Aorta (tissue), 5 donors: ENCODE results near the gene TSHZ2. TPM values are rescaled to one million over a fixed set of nuclear protein-coding genes. Genes with fewer than 3 reads are reported as not detected.

Experiments used
- ATAC-seq: fragments of 200-7000 bp; cut with Tn5 transposase; one replicate; pipeline ENCODE4 v1.9.1; 2022; ENCODE audit warnings: moderate library complexity; ENCODE audit not compliant: low FRiP score
- DNase-seq, 2 donors: peaks; one replicate each; pipeline ENCODE4 v3.0.0-alpha.2; 2020
- H3K27ac ChIP-seq, 2 donors: one replicate each; pipeline ENCODE4 v1.5.1; 2013; ENCODE audit warnings: low read length in 2 of 2, mild to moderate bottlenecking in 2 of 2, moderate library complexity in 2 of 2, control low read depth in 1 of 2, inconsistent platforms in 1 of 2, low read depth in 1 of 2
- H3K27me3 ChIP-seq, 2 donors: one replicate each; pipeline ENCODE4 v1.6.1; 2013; ENCODE audit warnings: control low read depth in 1 of 2, low read length in 1 of 2, mild to moderate bottlenecking in 1 of 2, moderate library complexity in 1 of 2; ENCODE audit not compliant: insufficient read depth in 2 of 2, control insufficient read depth in 1 of 2
- H3K36me3 ChIP-seq, 2 donors: one replicate each; pipeline ENCODE4 v1.6.1; 2013; ENCODE audit warnings: control low read depth in 1 of 2, low read length in 1 of 2, mild to moderate bottlenecking in 1 of 2; ENCODE audit not compliant: insufficient read depth in 2 of 2, control insufficient read depth in 1 of 2
- H3K4me1 ChIP-seq, 2 donors: one replicate each; pipeline ENCODE4 v1.6.1; 2013; ENCODE audit warnings: low read length in 2 of 2, control low read depth in 1 of 2, mild to moderate bottlenecking in 1 of 2, moderate library complexity in 1 of 2; ENCODE audit not compliant: insufficient read depth in 2 of 2, control insufficient read depth in 1 of 2
- H3K4me3 ChIP-seq, 2 donors: one replicate each; pipeline ENCODE4 v1.5.1; 2013; ENCODE audit warnings: low read length in 2 of 2, control low read depth in 1 of 2, mild to moderate bottlenecking in 1 of 2
- H3K9me3 ChIP-seq: one replicate; pipeline ENCODE4 v1.6.1; 2013; ENCODE audit warnings: mild to moderate bottlenecking, low read length; ENCODE audit not compliant: control insufficient read depth
- WGBS, 2 donors: extraction: QIAGEN DNeasy Blood & Tissue Kit; methylation state at CpG; one replicate each; pipeline ENCODE4 v1.1.7; 2013; 5-methylcytosine and 5-hydroxymethylcytosine counted together
- intact Hi-C, 2 donors: fragments of 100-400 bp; cut with DNase I; formaldehyde crosslinking; loops; one replicate each; pipeline versions ENCODE4 v1.14.2 to v1.15.0; 2022
- polyA plus RNA-seq, 2 donors: library from polyadenylated mRNA; stranded (reverse); fragments of 200-250 nt; gene quantifications; one replicate each; pipeline ENCODE4 v1.2.3, GENCODE V29; 2013
- total RNA-seq, 2 donors: library from RNA; stranded (reverse); fragmentation: NEBNext Ultra II Directional; extraction: Animal tissue kit (Norgen Biotek cat#: 25700); gene quantifications; one replicate each; pipeline ENCODE4 v1.2.1, GENCODE V29; 2021
- donor health status: healthy with polysubstance abuse.
- donor health status: Bipolar disorder and iron deficiency.
- donor health status: DM: no; HTN: no; CAD: no.
- donor health status: DM: no; HTN: no; CAD: no.
- donor health status: DM: yes; HTN: yes; CAD: no.

The TSHZ2 gene
- total and polyA plus RNA-seq, 4 donors = 0.08 to 95.4 (median 13.3) TPM

DNA sequence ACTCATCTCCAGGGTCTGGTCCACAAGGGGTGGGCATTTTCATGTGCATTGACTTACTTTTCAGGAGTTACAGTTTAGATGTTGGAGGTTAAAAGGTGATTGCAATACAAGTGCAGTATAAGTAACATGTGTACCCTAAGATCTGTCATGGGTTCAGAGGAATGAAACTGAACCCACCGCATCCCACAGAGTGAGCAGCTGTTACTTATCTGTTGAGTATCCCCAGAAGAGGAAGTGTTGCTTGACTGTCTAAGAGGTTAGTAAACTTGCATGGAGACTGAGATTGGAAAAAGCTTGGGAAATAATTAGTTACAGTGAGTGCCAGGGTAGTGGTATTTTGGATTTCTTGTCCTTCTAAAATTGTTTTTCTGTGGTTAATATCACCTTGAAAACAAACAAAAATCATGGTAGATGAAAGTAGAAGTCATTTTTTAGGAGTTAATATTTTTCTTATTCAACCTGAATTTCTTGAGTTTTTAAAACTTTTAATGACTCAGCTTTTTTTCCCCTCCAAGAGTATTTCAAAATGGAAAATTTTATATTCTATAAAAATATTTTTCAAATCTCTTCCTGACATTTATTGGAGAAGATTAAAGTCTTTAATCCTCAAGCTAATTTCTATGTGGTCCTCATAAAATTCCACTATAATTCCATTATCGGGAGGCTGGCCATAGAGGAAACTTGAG lies 315.3 kb downstream of the TSHZ2 start:
- Histone ChIP-seq H3K27me3 (no peaks in the 10 kb centered on the region), H3K27ac (no peak overlapping the region), H3K4me1 (peaks cover 0 to 2% of the 10 kb centered on the region in 2 donors), H3K4me3 (no peak overlapping the region), H3K9me3 (peaks cover 2% of the 10 kb centered on the region), H3K36me3 (no peaks in the 10 kb centered on the region)
- DNase-seq (no peak), ATAC-seq (no peak)
- WGBS, 2 donors = 82 to 86% methylated on average over 2 of the region's 2 CpGs
- intact Hi-C loops = no loop called here

DNA sequence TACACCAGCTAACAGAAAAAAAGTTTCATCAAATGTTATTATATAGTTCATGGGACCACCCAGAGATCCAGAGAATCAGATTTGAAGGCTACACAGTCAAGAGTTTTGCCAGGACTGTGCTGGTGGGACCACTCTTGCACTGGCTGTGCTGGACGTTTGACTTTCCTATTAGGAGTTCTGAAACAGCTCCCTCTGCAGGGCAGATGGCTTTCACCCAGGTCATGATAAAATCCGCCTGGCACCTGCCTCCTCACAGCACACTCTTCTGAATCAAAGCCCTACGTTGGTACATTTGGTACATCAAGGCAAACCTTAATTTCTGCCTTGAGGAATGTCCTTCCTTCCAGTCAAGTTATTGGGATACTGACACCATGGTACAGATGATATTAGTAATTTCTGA lies 319.4 kb downstream of the TSHZ2 start:
- Histone ChIP-seq H3K4me3 (no peak overlapping the region), H3K36me3 (no peaks in the 10 kb centered on the region), H3K27ac (no peak overlapping the region), H3K4me1 (peaks cover 0 to 2% of the 10 kb centered on the region in 2 donors), H3K27me3 (no peaks in the 10 kb centered on the region), H3K9me3 (peaks cover 2% of the 10 kb centered on the region)
- DNase-seq (no peak), ATAC-seq (no peak)
- WGBS, 2 donors = 67 to 79% methylated on average over 3 of the region's 3 CpGs
- intact Hi-C loops = no loop called here

DNA sequence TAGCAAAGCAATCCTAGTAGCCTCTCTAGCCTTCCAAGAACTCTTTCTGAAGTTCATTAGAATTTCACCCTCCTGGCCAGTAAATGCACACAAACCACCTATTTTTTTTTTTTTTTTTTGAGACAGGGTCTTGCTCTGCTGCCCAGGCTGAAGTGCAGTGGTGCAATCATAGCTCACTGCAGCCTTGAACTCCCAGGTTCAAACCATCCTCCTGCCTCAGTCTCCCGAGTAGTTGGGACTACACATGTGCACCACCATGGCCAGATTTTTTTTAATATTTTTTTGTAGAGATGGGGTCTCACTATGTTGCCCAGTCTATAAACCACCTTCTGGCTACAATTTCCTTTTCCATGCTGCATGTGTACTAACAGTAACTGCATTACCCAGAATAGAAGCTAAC lies 320.2 kb downstream of the TSHZ2 start:
- Histone ChIP-seq H3K9me3 (peaks cover 2% of the 10 kb centered on the region), H3K36me3 (no peaks in the 10 kb centered on the region), H3K4me3 (no peak overlapping the region), H3K27ac (no peak overlapping the region), H3K27me3 (no peaks in the 10 kb centered on the region), H3K4me1 (peaks cover 0 to 2% of the 10 kb centered on the region in 2 donors)
- ATAC-seq (no peak), DNase-seq (no peak)
- intact Hi-C loops = no loop called here
- 91 to 100% methylated on average over 1 of the region's 1 CpG for WGBS, 2 donors

DNA sequence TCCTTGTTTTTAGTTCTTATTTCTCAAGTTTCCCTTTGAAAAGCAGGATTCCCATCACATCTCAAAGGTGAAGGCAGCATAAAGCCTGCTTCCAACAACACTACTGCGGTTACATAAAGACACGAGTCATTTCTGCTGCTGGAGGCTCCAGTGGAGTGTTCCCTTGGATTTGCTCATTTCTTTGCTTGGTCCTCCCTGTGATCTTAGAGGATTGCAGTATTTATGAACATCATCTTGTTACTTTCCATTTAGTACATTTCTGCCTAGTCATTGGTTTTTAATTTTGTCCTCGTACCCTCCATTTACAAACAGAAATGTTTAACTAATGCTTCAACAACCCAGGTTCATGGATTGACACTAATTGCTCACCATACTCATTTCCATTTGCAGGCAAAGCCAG lies 322.6 kb downstream of the TSHZ2 start:
- no peaks in the 10 kb centered on the region for H3K36me3 ChIP-seq
- no peak for ATAC-seq
- DNase-seq = no peak
- H3K27me3 ChIP-seq = no peaks in the 10 kb centered on the region
- no peak overlapping the region for H3K4me3 ChIP-seq
- H3K27ac ChIP-seq = no peak overlapping the region
- WGBS, 2 donors = 65 to 78% methylated on average over 3 of the region's 3 CpGs
- H3K9me3 ChIP-seq = peaks cover 2% of the 10 kb centered on the region
- intact Hi-C loops = no loop called here
- H3K4me1 ChIP-seq = peaks cover 0 to 2% of the 10 kb centered on the region in 2 donors

DNA sequence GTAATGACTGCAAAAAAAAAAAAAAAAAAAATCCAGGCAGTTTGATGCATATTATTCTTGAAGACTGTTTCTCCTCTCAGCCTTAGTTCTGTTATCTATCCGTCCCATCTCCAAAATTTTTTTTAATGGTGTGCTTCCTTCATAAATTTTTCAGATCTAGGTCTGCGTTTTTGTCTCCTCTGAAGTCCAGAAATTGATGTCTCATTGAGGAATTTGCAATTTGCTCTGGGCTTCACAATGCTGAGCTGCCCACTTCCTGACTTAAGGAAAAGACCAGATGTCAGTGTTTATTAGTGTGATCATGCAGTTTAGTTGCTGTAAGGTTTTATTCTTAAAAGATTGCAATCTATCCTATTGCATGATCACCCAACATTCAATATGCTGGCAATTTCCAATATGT lies 323.9 kb downstream of the TSHZ2 start:
- 41 to 55% methylated on average over 2 of the region's 2 CpGs for WGBS, 2 donors
- DNase-seq (no peak), ATAC-seq (no peak)
- Histone ChIP-seq H3K4me1 (peaks cover 0 to 2% of the 10 kb centered on the region in 2 donors), H3K4me3 (no peak overlapping the region), H3K27ac (no peak overlapping the region), H3K27me3 (no peaks in the 10 kb centered on the region), H3K9me3 (peaks cover 2% of the 10 kb centered on the region), H3K36me3 (no peaks in the 10 kb centered on the region)
- intact Hi-C loops = no loop called here

DNA sequence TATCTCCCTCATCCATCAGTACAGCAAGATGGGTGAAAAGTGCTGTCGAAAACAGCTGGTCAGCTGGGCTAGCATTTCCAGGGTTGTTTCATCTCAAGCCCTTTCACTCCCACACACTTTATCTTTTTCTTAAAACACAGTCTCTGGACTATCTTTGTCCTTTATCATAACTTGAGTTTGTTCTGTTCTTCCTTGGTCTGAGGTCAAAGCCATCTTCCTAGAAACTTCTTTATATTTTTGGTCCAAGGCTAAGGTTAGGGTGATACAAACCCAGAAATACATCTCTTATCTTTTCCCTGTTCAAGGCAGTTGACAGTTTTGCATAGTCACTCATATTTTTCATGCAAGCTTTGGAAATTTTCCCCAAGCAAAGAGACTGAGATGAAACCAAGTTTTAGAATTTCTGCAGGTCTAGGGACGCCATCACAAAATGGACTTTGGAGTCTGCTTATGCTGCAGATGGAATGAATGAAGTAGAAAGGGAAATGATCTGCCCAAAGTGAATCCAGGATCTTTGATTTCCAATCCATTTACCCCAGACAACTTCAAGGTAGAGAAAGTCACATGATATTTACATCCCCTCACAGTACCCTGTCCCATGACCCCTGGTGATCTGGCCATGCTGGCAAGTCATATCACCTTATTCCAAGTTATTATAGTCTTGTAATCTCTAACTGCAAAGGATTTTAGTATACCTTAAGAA lies 324.4 kb downstream of the TSHZ2 start:
- Histone ChIP-seq H3K27me3 (no peaks in the 10 kb centered on the region), H3K4me1 (peaks cover 0 to under 1% of the 10 kb centered on the region in 2 donors), H3K27ac (no peak overlapping the region), H3K9me3 (peaks cover under 1% of the 10 kb centered on the region), H3K4me3 (no peak overlapping the region), H3K36me3 (no peaks in the 10 kb centered on the region)
- ATAC-seq (no peak), DNase-seq (no peak)
- 71 to 88% methylated on average over 2 of the region's 2 CpGs for WGBS, 2 donors
- intact Hi-C loops = no loop called here

DNA sequence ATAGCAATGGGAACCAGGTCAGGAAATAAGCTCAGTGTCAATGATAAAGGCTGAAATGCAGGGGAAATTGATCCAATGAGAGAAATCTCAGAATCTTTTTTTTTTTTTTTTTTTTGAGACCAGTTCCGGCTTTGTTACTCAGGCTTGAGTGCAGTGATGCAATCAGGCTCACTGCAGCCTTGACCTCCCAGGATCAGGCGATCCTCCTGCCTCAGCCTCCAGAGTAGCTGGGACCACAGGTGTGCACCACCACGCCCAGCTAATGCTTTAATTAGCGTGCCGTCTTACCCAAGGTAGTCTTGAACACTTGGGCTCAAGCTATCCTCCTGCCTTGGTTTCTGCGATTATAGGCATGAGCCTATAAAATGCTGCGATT lies 325.0 kb downstream of the TSHZ2 start:
- Histone ChIP-seq H3K4me3 (no peak overlapping the region), H3K36me3 (no peaks in the 10 kb centered on the region), H3K27ac (no peak overlapping the region), H3K9me3 (no peaks in the 10 kb centered on the region), H3K4me1 (no peaks in the 10 kb centered on the region), H3K27me3 (no peaks in the 10 kb centered on the region)
- ATAC-seq (no peak), DNase-seq (no peak)
- 95 to 96% methylated on average over 7 of the region's 7 CpGs for WGBS, 2 donors
- intact Hi-C loops = no loop called here

DNA sequence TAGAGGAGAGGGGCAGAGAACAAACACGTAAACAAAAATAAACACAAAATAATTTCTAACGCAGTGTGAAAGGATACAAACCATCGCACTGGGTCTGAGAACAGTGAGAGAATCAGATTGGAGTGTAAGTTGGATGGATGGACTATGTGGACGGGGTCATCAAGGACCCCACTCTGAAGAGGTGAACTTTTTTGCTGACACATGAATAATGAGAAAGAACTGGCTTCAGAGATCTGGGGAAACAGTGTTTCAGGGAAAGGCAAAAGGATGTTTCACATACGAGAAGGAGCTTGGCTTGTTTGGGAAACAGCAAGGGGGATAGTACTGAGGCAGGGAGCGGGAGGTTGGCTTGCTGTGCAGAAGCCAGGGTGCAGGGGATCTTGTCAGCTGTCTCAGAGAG lies 326.1 kb downstream of the TSHZ2 start:
- H3K4me3 ChIP-seq = no peak overlapping the region
- no peak for DNase-seq
- 80% methylated on average over 6 of the region's 6 CpGs for WGBS, 2 donors
- intact Hi-C loops = no loop called here
- no peak for ATAC-seq
- no peak overlapping the region for H3K27ac ChIP-seq
- H3K36me3 ChIP-seq = no peaks in the 10 kb centered on the region
- no peaks in the 10 kb centered on the region for H3K4me1 ChIP-seq
- no peaks in the 10 kb centered on the region for H3K27me3 ChIP-seq
- no peaks in the 10 kb centered on the region for H3K9me3 ChIP-seq

DNA sequence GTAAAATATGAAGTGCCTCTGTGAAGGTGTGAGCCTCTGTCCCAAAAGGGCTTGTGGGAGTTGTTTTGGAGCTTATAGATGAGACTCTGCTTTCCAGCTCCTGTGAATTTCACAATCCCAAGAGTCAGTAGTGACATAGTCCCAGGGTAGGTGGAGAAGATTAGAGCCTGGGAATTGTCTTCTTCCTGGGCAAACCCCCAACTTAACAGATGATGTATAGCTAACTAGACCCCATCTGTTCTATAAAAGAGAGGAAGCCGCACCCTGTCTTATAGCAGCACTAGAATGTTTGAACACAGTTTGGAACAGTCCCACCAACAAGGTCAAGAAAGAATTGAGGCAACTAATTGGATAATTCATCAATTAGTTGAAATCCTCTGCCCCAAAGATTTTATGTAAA lies 326.8 kb downstream of the TSHZ2 start:
- 96% methylated on average over 1 of the region's 1 CpG for WGBS, 2 donors
- ATAC-seq = no peak

More for the DNA sequence above, 326.8 kb downstream of the TSHZ2 start:
- DNase-seq = no peak
- Histone ChIP-seq H3K27me3 (no peaks in the 10 kb centered on the region), H3K4me1 (no peaks in the 10 kb centered on the region), H3K9me3 (no peaks in the 10 kb centered on the region), H3K36me3 (no peaks in the 10 kb centered on the region), H3K27ac (no peak overlapping the region), H3K4me3 (no peak overlapping the region)
- intact Hi-C loops = no loop called here
